NOMO-1 treated with dmso at 0.1 percent for 144 hours (cell line): ENCODE data around the gene FAM222B.
"Not testable (repeated sequence)": the region's sequence is repeated elsewhere in the genome, so short reads cannot be mapped to it uniquely, and the experiment has no call there.

Experiments used
- DNase-seq: peaks from one replicate; lab custom pipeline; 2025; ENCODE audit not compliant: unreplicated experiment; lab: John Stamatoyannopoulos, UW

Gene FAM222B

DNA sequence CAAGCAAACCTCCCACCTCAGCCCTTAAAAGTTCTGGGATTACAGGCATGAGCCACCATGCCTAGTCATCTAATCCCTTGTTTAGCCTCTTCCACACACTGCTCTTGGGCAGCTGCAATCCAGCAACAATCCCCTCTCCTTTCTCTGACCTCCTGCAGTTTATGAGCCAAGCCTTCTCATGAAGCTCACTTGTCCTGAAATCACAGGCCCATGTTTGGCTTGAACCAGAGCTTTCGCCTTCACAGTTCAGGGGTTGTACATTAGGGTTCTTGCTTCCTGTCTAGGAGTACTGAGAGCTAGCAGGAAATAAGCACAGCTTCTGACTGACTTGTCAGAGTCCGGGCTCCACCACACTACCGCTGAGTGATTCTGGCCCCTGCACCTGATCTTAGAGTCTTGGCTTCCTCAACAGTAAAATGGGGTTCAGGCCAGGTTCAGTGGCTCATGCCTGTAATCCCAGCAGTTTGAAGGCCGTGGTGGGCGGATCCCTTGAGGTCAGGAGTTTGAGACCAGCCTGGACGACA, 28.5 kb upstream of the FAM222B start:
- no peak for DNase-seq

DNA sequence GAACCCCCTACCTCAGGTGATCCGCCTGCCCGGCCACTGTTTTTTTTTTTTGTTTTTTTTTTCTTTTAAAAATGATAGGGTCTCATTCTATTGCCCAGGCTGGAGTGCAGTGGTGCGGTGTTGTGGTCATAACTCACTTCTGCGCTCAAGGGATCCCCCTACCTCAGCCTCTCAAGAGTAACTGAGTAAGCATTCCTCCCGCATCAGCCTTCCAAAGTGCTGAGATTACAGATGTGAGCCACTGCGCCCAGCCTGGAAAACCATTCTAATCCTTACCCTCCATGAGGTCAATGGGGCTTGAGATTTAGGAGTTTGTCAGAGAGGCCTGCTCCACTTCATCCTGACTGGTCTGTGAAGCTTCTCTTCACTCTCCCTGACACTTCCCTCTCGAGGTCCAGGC, 24.7 kb upstream of the FAM222B start:
- no peak for DNase-seq

DNA sequence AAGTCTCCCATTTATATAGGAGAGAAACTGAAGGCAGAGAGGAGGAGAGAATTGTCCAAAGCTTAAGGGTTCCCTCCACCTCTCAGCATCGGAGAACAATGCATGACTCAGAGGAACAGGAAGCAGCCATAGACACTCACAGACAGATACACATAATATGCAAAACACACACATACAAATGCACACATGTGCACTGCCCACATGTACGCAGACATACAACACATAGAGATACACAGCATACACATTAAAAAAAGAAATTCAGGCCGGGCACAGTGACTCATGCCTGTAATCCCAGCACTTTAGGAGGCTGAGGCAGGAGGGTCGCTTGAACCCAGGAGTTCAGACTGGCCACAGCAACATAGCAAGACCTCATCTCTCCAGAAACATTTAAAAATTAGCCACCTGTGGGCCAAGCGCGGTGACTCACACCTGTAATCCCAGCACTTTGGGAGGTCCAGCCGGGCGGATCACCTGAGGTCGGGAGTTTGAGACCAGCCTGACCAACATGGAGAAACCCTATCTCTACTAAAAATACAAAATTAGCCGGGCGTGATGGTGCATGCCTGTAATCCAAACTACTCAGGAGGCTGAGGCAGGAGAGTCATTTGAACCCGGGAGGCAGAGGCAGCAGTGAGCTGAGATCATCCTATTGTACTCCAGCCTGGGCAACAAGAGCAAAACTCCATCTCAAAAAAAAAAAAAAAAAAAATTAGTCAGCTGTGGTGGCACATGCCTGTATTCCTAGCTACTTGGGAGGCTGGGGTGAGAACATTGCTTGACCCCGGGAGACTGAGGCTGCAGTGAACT, 23.6 kb upstream of the FAM222B start:
- no peak for DNase-seq

DNA sequence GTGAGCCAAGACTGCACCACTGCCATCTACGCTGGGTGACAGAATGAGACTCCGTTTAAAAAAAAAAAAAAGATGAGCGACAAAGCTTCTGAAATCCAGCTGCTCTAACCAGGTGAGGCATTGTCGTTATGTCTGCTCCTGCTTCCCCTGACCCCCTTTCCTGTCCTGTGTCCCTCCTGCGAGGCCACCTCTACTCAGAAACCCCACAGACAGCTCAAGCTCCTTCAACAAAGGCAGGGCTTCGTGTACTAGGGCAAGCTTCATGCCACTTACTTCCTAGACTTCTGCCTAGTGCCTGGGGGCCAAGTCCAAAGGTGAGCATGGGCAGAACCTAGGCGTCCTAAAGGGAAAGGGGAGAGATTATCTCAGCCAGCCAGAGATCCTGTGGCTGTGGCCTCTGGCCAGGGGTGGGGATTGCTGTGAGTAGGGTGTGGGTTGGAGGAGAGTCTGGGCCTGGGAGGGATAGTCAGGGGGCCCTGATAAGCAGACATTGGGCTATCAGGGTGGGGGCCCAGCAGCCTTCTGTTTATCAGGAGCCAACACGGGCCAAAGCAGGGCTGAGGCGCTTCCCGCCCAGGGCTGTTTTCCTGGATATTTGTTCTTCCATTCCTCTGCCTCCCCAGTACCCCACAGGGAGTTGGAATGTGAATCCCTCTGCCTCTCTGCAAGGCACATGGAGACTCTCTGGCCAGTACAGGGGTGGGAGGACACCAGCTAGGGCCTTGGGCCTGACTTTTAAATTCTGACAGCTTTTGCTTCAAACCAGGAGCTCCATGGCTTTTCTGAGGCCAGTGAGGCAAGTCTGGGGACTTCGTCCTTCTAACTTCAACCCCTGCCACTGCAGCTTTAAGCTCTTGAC, 22.6 kb upstream of the FAM222B start:
- DNase-seq: no peak

DNA sequence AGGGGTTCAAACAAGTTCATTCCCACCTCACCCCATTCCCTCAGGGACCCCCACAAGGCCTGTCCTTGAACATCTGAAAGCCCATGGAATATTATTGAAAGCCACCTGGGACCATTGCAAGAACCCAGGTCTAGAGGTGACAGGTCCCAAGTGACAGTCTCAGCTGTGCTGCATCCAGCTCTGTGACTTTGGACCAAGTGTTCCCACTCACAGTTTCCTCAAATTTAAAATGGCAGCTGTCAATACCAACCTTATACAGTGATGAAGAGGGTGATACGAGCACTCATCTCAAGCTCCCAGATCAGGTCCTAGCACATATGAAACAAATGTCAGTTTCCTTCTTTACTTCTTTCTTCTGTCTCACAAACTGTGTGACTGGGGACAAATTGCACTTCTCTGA, 21.4 kb upstream of the FAM222B start:
- no peak for DNase-seq

DNA sequence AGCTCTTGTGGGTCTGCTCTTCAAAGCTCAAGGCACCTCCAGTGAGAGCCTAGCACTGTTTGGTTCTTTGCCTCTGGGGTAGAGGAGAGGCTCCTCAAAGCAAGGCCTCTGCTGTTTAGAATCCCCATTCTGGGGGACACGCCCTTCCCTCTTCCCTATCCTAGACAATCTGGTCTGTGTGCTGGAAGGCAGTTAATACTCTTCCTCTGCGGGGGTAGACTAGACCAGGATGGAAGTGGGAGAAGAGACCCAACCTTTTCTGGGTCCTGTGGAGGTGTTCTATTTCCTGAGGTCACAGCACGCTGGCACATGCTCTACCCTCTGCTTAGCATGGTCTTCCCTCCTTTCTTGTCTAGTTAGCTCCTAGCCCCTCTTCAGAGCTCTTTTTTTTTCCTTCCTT, 20.0 kb upstream of the FAM222B start:
- DNase-seq: no peak

DNA sequence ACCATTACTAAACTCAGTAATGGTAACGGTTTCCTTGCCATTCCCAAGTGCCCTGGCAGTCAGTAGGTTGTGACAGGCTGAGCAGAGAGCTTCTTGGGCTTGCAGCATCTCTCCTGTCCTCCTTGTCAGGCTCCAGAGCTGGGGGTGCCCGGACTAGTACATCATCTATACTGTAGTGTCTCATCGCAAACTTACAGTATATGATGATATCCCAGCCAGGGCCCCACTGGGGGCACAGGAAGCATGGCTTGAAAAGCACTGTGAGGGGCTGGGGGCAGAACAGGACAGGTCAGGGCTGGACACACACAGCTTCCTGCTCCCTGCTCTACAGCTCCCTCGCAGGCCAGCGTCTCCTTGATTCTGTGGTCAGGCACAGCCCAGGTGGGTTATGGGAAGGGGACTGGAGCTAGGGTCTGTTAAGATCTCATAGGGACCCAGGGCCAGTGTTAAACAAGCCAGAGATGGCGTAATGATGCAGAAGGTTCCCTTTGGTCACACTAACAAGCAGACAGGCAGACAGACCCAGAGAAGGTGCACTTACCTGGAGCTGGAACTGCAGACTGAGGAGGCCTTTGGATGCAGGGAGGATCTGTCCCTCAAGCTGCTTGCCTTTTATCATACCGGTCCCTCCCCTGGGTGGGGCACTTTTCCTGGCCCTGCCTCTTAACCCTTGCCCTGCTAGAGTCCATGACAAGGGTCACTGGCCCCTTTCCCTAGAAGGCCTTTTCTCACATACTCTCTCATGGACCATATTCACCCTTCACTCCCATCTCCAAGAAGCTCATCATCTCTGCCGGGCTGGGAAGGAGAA, 19.0 kb upstream of the FAM222B start:
- DNase-seq: no peak

DNA sequence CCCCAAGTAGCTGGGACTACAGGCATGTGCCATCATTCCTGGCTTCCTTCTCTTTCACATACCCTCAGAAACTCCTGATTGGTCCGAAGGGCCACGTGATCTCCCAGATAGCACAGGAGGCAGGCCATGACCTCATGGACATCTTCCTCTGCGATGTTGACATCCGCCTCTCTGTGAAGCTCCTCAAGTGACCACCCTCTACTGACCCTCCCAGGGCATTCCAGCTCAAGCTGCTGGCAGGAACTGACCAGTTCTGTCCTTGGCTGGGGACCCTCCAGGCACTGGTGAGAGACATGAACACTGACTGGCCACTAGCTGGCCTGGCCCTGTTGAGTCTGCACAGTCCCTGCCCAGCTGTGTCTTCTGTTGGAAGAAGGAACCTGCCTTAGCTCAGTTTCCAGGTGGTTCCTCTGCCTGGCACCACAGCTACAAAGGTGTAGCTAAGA, 17.8 kb upstream of the FAM222B start:
- DNase-seq: no peak

DNA sequence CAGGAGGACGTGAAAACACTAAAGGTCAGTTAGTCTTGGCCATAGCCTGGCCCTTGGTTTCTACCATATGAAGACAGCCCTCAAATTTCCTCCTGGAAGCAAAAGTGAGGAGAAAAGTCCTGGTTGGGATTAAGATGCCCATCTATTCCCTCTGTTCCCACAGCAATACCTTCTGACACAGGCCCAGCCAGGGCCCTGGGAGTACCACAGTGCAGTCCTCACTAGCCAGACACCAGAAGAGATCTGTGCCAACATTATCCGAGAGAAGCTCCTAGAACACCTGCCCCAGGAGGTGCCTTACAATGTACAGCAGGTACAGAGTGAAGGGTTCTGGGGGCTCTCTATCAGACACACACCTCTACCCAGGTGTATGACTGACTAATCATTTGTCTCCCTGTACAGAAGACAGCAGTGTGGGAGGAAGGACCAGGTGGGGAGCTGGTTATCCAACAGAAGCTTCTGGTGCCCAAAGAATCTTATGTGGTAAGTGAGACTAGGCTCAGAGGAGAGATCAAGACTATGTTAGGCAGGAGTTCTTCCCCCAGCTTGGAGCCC, 16.3 kb upstream of the FAM222B start:
- DNase-seq: no peak

DNA sequence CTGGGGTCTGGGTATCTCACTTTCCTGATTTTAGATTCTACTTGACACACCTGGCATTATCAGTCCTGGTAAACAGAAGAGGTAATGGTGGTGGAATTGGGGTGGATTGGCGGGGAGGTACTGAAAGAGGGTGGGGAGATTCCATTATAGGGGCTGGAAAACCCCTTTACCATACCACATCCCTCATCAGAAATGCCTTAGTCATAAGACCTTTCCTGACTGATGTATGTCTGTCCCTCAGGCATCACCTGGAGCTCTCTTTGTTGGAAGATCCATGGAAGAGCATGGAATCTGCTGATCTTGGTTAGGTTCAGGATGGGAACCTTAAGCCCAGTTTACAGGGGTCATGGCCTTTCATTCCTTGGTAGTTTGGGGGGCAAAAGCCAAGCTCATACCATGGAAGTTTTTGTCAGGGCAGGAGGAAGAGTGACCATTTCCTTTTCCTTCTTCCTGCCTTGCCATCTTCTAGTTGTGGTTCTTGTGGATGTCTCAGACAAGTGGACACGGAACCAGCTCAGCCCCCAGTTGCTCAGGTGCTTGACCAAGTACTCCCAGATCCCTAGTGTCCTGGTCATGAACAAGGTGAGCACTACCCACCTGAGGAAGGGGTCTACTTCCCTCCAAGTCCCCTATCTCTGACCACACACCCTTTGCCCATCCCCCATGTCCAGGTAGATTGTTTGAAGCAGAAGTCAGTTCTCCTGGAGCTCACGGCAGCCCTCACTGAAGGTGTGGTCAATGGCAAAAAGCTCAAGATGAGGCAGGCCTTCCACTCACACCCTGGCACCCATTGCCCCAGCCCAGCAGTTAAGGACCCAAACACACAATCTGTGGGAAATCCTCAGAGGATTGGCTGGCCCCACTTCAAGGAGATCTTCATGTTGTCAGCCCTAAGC, 15.6 kb upstream of the FAM222B start:
- DNase-seq: no peak

DNA sequence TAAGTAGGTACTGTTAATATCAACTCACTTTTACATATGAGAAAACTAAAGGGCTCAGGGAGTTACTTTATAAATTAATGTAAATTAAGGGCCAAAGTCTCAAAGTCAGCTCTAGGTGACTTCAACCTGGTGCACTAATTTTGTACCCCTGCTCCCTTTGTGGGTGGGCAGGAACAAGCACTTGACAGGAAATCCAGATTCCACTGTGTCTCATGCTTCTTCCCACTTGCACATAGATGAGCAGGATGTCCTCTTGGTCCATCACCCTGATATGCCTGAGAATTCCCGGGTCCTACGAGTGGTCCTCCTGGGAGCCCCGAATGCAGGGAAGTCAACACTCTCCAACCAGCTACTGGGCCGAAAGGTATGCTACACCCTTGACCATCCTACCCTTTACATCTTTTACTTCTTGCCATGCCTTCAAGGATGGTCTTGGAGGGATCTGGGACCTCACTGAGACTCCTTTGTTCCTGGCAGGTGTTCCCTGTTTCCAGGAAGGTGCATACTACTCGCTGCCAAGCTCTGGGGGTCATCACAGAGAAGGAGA, 13.5 kb upstream of the FAM222B start:
- DNase-seq: no peak

DNA sequence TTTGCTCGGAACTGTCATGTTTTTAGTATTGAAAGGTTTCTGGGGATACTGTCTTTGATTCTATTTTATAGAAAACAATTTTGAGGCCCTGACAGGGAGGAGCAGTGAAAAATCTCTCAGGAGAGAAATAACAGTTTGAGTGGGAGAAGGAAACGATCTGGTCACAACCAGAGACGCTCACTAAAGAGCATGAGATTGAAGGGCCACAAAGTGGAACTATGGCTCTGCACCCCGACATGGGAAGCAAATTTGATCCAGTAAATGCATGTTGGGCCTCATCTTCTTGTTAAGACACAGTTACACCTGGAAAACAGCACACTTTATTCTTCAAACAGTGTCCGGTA, 12.7 kb upstream of the FAM222B start:
- DNase-seq: no peak

DNA sequence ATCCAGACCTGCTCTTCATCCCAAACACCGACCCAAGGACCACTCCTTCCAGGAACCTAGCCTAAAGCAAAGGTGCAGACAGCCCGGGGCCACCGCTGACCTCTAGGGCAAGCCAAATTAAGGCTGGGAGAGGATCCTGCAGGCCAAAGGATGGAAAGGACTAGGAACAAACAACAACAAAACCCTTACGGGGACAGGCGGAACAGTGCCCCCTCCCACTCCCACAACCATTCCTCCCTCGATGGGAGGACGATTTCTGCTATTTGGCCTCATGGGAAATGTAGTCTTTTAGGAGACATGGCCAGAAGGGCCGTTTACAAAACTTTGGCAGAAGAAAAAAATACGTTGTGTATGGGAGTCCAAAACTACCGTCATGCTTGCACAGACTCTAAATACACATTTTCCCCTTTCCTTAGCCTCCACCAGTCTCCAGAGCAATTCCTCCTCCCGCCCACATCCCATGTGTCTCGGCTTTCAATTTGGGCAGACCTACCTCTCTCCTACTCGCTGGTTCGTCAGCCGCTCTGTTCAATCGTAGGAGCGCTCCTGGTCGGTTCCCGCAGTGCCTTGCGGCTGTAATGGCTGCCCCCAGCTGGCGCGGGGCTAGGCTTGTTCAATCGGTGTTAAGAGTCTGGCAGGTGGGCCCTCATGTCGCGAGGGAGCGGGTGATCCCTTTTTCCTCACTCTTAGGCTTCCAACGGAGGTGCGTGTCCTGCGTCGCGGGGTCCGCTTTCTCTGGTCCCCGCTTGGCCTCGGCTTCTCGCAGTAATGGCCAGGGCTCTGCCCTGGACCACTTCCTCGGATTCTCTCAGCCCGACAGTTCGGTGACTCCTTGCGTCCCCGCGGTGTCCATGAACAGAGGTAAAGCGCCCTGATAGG, 12.1 kb upstream of the FAM222B start, which contains the start of gene ERAL1:
TSS of gene ERAL1 (plus strand) at position 560 of the 879 bp plus-strand sequence. CDS start at position 579, 19 bp downstream.
- DNase-seq: peak; percentile 78

DNA sequence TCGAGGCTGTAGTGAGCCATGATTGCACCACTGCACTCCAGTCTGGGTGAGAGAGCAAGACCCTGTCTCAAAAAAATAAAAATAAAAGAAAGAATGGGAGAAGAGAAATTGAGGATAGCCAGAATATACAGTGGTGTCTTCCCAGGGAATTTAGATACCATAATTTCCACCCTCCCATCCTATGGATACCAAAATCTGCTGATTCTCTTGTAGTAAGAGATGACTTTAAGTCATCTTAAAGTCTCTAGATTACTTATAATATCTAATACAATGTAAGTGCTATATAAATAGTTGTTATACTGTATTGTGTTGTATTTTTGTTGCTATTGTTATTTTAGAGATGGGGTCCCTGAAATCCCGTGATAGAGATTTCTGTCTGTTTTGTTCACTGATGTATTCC, 10.7 kb upstream of the FAM222B start:
- no peak for DNase-seq

DNA sequence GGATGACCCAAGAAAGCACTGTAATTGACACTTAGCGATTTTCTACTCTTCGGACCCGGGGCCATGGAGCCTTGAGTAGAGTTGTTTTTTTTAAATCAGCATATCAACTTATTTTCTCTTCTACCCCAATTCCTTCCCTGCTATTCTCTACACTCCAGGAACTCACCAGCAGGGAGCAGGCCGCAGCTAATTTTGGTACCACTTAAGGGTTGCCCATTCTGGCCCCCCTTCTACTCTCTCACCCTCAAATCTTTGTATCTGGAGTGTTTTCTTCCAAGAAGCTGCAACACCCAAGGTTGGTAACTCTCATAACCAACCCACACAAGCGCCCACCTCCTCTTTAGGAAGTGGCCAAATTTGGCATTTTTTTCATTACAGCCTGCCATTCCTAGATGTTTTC, 6.7 kb upstream of the FAM222B start:
- DNase-seq: peak; percentile 14

DNA sequence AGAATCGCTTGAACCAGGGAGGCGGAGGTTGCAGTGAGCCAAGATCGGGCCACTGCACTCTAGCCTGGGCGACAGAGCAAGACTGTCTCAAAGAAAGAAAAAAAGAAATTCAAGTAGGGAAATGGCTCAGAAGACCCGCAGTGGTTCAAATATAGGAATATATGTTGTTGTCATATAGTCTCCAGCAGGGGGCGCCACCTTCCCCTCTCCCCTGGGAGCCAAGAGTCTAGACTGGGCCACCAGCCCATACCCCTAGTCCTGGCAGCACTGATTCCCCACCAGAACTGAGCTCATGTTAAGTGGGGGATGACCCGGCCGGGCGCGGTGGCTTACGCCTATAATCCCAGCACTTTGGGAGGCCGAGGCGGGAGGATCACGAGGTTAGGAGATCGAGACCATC, 6.1 kb upstream of the FAM222B start:
- DNase-seq: not testable (repeated sequence)

DNA sequence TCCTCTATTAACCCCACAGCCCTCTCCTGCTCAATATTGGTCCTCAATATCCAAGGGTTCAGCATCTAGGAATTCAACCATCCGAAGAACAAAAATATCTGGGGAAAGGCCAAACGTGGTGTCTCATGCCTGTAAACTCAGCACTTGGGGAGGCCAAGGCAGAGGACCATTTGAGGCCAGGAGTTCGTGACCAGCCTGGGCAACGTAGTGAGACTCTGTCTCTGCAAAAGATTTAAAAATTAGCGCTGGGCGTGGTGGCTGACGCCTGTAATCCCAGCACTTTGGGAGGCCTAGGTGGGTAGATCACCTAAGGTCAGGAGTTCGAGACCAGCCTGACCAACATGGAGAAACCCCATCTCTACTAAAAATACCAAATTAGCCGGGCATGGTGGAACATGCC, 4.1 kb upstream of the FAM222B start:
- DNase-seq: not testable (repeated sequence)

DNA sequence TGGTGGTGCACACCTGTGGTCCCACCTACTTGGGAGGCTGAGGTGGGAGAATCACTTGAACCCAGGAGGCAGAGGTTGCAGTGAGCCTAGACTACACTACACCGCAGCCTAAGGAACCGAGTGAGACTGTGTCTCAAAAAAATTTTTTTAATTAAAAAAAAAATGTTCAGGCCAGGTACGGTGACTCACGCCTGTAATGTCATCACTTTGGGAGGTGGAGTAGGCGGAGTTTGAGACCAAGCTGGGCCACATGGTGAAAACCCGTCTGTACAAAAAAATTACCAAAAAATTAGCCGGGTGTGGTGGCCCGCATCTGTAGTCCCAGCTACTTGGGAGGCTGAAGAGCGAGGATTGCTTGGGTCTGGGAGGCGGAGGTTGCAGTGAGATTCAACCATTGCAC, 3.6 kb upstream of the FAM222B start:
- no peak for DNase-seq

DNA sequence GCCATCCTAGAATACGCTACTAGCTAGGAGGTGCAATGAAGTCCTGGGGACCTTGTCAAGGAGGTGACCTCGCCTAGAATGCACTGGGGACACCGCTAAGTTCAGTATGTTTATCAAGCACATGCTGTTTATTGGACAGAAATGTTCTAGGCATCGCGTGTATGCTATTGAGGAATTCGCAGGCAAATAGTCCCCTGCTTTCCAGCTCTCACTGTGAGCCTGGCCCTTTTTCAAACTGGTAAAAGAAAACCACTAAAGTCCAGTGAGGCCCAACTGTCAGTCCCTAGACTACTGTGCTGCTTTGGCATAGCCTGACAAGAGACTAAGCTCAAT, 1.2 kb upstream of the FAM222B start:
- DNase-seq: no peak
